K562 (cell line): ENCODE measurements around the gene MARS1. TPM values are rescaled to one million over a fixed set of nuclear protein-coding genes. Genes with fewer than 3 reads are reported as not detected.
A peak's percentile ranks its signal among the peaks of the same experiment; 100 is the strongest.

Experiments used
- ARHGAP35 ChIP-seq: fragments of 450-650 bp; IDR thresholded peaks from 2 replicates; pipeline ENCODE4 v1.6.1; 2018; ENCODE audit not compliant: partially characterized antibody
- ARID4B ChIP-seq: sonication (generic); formaldehyde crosslinking; IDR thresholded peaks from 2 replicates; pipeline ENCODE4 v1.8.0; 2022; ENCODE audit warnings: mild to moderate bottlenecking, missing genetic modification reagents
- C11orf30 ChIP-seq: fragments of 450-650 bp; IDR thresholded peaks from 2 replicates; pipeline ENCODE4 v1.6.1; 2016; ENCODE audit warnings: low read depth, mild to moderate bottlenecking
- CBFA2T2 ChIP-seq: fragments of 450-650 bp; conservative IDR thresholded peaks from 2 replicates; pipeline ENCODE4 v1.6.1; 2017; ENCODE audit warnings: mild to moderate bottlenecking
- CTBP1 ChIP-seq: fragments of 450-650 bp; IDR thresholded peaks from 2 replicates; pipeline ENCODE4 v1.6.1; 2016; ENCODE audit warnings: borderline replicate concordance
- HDAC6 ChIP-seq: IDR thresholded peaks from 2 replicates; pipeline ENCODE4 v1.6.1; 2012; ENCODE audit warnings: low read depth, mild to moderate bottlenecking, control low read depth, inconsistent platforms, low read length, moderate library complexity
- HEY1 ChIP-seq: fragments of 250-450 bp; sonication (Bioruptor Pico); IDR thresholded peaks from 2 replicates; pipeline ENCODE4 v1.5.0; 2020; ENCODE audit warnings: mild to moderate bottlenecking, moderate library complexity, borderline replicate concordance
- HIVEP1 ChIP-seq: fragments of 250-450 bp; sonication (Bioruptor Pico); IDR thresholded peaks from 2 replicates; pipeline ENCODE4 v1.4.0; 2020; ENCODE audit warnings: mild to moderate bottlenecking
- NR4A1 ChIP-seq, 2 experiments: fragments of 250-450 bp in 1 of 2; fragments of 450-650 bp in 1 of 2; sonication (Bioruptor Pico) in 1 of 2; IDR thresholded peaks; 2 replicates each; pipeline versions ENCODE4 v1.4.0 to v1.6.1; 2016 to 2020; ENCODE audit warnings: mild to moderate bottlenecking in 2 of 2, missing compliant biosample characterization in 1 of 2, missing genetic modification characterization in 1 of 2, moderate library complexity in 1 of 2
- RBBP5 ChIP-seq: fragments of 200-600 bp; sonication (generic); IDR thresholded peaks from 2 replicates; pipeline ENCODE4 v1.6.1; 2012; ENCODE audit warnings: borderline replicate concordance, mild to moderate bottlenecking, low read length, control low read depth, inconsistent platforms; ENCODE audit not compliant: insufficient read depth, poor library complexity, severe bottlenecking
- RBM14 ChIP-seq: fragments of 200-400 bp; formaldehyde crosslinking; IDR thresholded peaks from 2 replicates; pipeline ENCODE4 v1.6.1; 2018; ENCODE audit warnings: low read depth, mild to moderate bottlenecking, low read length, moderate library complexity, borderline replicate concordance; ENCODE audit not compliant: insufficient read depth
- RBM22 ChIP-seq: fragments of 200-400 bp; formaldehyde crosslinking; IDR thresholded peaks from 2 replicates; pipeline ENCODE4 v1.6.1; 2018; ENCODE audit warnings: low read length, low read depth; ENCODE audit not compliant: poor library complexity, severe bottlenecking
- RUNX1 ChIP-seq: sonication (generic); IDR thresholded peaks from 2 replicates; pipeline ENCODE4 v1.6.1; 2016; ENCODE audit warnings: antibody characterized with exemption, low read depth
- TAF15 ChIP-seq: fragments of 200-400 bp; formaldehyde crosslinking; IDR thresholded peaks from 2 replicates; pipeline ENCODE4 v1.6.1; 2017; ENCODE audit warnings: mild to moderate bottlenecking, low read depth, low read length, moderate library complexity
- polyA plus RNA-seq, 8 experiments: library from polyadenylated mRNA; depleted of rRNA in 4 of 8; stranded (reverse) in 5 of 8; unstranded in 3 of 8; fragments of >200 nt; fragmentation: Nextera tagmentation in 2 of 8; fragmentation: Illumina TruSeq in 1 of 8; extraction: Ambion mirVana in 2 of 8; extraction: Trizol in 1 of 8; gene quantifications; 2 replicates each; pipeline versions ENCODE4 v1.2.1 to v1.2.3, GENCODE V29; 2011 to 2014; ENCODE audit warnings: inconsistent platforms in 1 of 8, missing spikeins in 1 of 8
- total RNA-seq, 7 experiments: library from RNA; depleted of rRNA in 6 of 7; stranded (reverse); fragments of >200 nt in 6 of 7; fragmentation: Illumina TruSeq in 2 of 7; extraction: Trizol in 2 of 7; gene quantifications; 2 replicates each; pipeline versions ENCODE4 v1.2.1 to v1.2.3, GENCODE V29; 2011 to 2021; ENCODE audit warnings: low replicate concordance in 1 of 7
- TF ChIP-seq, protein P1 (sequence below): fragments of 450-650 bp; conservative IDR thresholded peaks from 2 replicates; pipeline ENCODE4 v1.6.1; 2016; ENCODE audit warnings: missing genetic modification characterization, low read depth, mild to moderate bottlenecking, control low read depth, missing compliant biosample characterization
- TF ChIP-seq, protein P2 (sequence below): IDR thresholded peaks from 2 replicates; pipeline ENCODE4 v1.6.1; 2011; ENCODE audit warnings: borderline replicate concordance, low read depth, mild to moderate bottlenecking, moderate library complexity, low read length; ENCODE audit not compliant: insufficient read depth, poor library complexity, severe bottlenecking
- TF ChIP-seq, protein P3 (sequence below), 3 experiments: fragments of 200-800 bp in 1 of 3; sonication (Bioruptor generic) in 1 of 3; sonication (generic) in 1 of 3; formaldehyde crosslinking in 1 of 3; IDR thresholded peaks; 2 replicates each; pipeline versions ENCODE4 v1.6.1 to v1.8.0; 2016 to 2022; ENCODE audit warnings: mild to moderate bottlenecking in 2 of 3, missing compliant biosample characterization in 2 of 3, missing genetic modification characterization in 2 of 3, missing genetic modification reagents in 1 of 3

Gene MARS1
- total and polyA plus RNA-seq, 9 of the 15 experiments (the other 6 are each of a cell fraction or from before 2014, with no cell fraction given) = 117 to 382 (median 220) TPM

DNA sequence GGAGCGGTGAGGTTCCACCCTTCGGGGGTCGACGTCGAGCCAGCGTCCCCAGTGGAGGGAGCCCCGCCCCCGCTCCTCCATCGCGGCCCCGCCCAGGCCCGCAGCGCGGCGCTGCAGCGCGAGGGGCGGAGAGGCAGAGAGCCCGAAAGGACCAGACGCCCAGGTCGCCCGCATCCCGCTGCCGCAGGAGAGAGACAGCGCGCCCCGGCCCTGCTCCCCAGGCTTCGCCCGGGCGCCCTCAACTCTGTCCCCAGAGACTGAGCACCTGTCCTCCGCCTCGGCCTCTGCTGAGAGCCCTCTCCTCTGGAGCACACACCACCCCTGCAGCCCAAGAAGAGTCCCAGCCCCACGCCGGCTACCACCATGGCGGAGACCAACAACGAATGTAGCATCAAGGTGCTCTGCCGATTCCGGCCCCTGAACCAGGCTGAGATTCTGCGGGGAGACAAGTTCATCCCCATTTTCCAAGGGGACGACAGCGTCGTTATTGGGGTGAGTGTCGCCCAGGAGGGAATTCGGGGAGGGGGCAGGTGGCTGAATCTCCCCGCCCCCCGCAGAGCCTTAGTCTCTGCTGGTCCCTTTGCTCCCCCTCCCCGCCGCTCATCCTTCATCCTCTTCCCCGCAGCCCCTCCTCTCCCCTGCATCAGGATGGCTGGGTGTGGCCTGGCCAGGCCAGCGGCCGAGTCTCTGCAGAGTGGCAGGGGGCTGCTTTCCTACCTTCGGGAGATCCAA is 62.2 kb downstream of the MARS1 start, which contains the start of gene KIF5A (continued):
- TF ChIP-seq, protein P1, sequence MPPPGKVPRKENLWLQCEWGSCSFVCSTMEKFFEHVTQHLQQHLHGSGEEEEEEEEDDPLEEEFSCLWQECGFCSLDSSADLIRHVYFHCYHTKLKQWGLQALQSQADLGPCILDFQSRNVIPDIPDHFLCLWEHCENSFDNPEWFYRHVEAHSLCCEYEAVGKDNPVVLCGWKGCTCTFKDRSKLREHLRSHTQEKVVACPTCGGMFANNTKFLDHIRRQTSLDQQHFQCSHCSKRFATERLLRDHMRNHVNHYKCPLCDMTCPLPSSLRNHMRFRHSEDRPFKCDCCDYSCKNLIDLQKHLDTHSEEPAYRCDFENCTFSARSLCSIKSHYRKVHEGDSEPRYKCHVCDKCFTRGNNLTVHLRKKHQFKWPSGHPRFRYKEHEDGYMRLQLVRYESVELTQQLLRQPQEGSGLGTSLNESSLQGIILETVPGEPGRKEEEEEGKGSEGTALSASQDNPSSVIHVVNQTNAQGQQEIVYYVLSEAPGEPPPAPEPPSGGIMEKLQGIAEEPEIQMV (tag) = no peak
- no peak for TF ChIP-seq ARHGAP35
- TF ChIP-seq HEY1 (CRISPR knock-in tag) = no peak
- TF ChIP-seq TAF15 = no peak
- TF ChIP-seq C11orf30 = no peak
- TF ChIP-seq, protein P2, sequence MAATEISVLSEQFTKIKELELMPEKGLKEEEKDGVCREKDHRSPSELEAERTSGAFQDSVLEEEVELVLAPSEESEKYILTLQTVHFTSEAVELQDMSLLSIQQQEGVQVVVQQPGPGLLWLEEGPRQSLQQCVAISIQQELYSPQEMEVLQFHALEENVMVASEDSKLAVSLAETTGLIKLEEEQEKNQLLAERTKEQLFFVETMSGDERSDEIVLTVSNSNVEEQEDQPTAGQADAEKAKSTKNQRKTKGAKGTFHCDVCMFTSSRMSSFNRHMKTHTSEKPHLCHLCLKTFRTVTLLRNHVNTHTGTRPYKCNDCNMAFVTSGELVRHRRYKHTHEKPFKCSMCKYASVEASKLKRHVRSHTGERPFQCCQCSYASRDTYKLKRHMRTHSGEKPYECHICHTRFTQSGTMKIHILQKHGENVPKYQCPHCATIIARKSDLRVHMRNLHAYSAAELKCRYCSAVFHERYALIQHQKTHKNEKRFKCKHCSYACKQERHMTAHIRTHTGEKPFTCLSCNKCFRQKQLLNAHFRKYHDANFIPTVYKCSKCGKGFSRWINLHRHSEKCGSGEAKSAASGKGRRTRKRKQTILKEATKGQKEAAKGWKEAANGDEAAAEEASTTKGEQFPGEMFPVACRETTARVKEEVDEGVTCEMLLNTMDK = peak; percentile 95
- no peak for TF ChIP-seq CBFA2T2
- no peak for TF ChIP-seq NR4A1 (CRISPR knock-in tag; IDR thresholded peaks at IDR 0.05)
- no peak for TF ChIP-seq NR4A1 (tag; IDR thresholded peaks at IDR 0.05)
- TF ChIP-seq ARID4B (CRISPR knock-in tag) = peak; percentile 69; the same call in 1 of the 2 replicates
- TF ChIP-seq CTBP1 = peak; percentile 84
- peak; percentile 42 for TF ChIP-seq RBBP5
- no peak for TF ChIP-seq RBM14
- TF ChIP-seq RUNX1 = no peak
- no peak for TF ChIP-seq HIVEP1
- TF ChIP-seq, protein P3, sequence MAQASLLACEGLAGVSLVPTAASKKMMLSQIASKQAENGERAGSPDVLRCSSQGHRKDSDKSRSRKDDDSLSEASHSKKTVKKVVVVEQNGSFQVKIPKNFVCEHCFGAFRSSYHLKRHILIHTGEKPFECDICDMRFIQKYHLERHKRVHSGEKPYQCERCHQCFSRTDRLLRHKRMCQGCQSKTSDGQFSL (CRISPR knock-in tag; IDR thresholded peaks at IDR 0.05) = no peak
- TF ChIP-seq, protein P3 (tag; IDR thresholded peaks at IDR 0.05) = no peak
- no peak for TF ChIP-seq HDAC6
- TF ChIP-seq RBM22 = no peak
